OCI-LY7 (cell line): ENCODE measurements around the gene OGFOD3. TPM values are rescaled to one million over a fixed set of nuclear protein-coding genes. Genes with fewer than 3 reads are reported as not detected.

ENCODE experiments used
- BruUV-seq: library from RNA; stranded (reverse); fragments of 400-500 nt; replicated peaks from 2 replicates; lab custom pipeline; 2021; lab: Mats Ljungman, UMichigan
- CTCF ChIA-PET: fragments of 300-600 bp; sonication (Branson Sonifier 250); formaldehyde crosslinking; loops from one replicate; lab custom pipeline; 2022; ENCODE audit warnings: antibody characterized with exemption; ENCODE audit not compliant: unreplicated experiment; lab: Charles Lee
- POLR2A ChIA-PET: fragments of 300-600 bp; sonication (Branson Sonifier 250); formaldehyde crosslinking; loops from one replicate; lab custom pipeline; 2022; ENCODE audit warnings: antibody characterized with exemption; lab: Charles Lee
- DNase-seq: peaks from one replicate; pipeline ENCODE4 v3.0.0-alpha.2; 2015; ENCODE audit warnings: low spot score
- H2AFZ ChIP-seq: fragments of 200-600 bp; sonication (generic), shearing (Covaris generic); 2 replicates; pipeline ENCODE4 v1.6.1; 2014; ENCODE audit warnings: mild to moderate bottlenecking, antibody characterized with exemption, low read length, moderate library complexity
- H3K27ac ChIP-seq: fragments of 200-600 bp; sonication (generic); 2 replicates; pipeline ENCODE4 v1.5.1; 2014; ENCODE audit warnings: mixed run types, low read depth, mild to moderate bottlenecking, moderate library complexity, low read length, inconsistent platforms; ENCODE audit not compliant: poor library complexity, severe bottlenecking
- H3K36me3 ChIP-seq: fragments of 200-600 bp; sonication (generic); 2 replicates; pipeline ENCODE4 v1.6.1; 2014; ENCODE audit warnings: mild to moderate bottlenecking, antibody characterized with exemption, low read length, moderate library complexity, mixed read lengths; ENCODE audit not compliant: insufficient read depth
- H3K4me1 ChIP-seq: fragments of 200-600 bp; sonication (generic); 2 replicates; pipeline ENCODE4 v1.5.1; 2014; ENCODE audit warnings: mild to moderate bottlenecking, low read length; ENCODE audit not compliant: insufficient read depth, poor library complexity, severe bottlenecking
- H3K4me2 ChIP-seq: fragments of 200-600 bp; sonication (generic); 2 replicates; pipeline ENCODE4 v1.6.1; 2014; ENCODE audit warnings: mild to moderate bottlenecking, low read length
- H3K4me3 ChIP-seq: fragments of 200-600 bp; sonication (generic); 2 replicates; pipeline ENCODE4 v1.5.1; 2014; ENCODE audit warnings: mild to moderate bottlenecking, low read depth, low read length; ENCODE audit not compliant: poor library complexity, severe bottlenecking
- H3K79me2 ChIP-seq: fragments of 200-600 bp; sonication (generic); 2 replicates; pipeline ENCODE4 v1.6.1; 2016; ENCODE audit warnings: low read depth, mild to moderate bottlenecking, low read length, moderate library complexity, mixed read lengths; ENCODE audit not compliant: insufficient read depth
- H3K9me2 ChIP-seq: fragments of 200-600 bp; sonication (generic); 2 replicates; pipeline ENCODE4 v1.6.1; 2016; ENCODE audit warnings: mild to moderate bottlenecking, low read length, mixed read lengths; ENCODE audit not compliant: insufficient read depth
- H3K9me3 ChIP-seq: fragments of 200-600 bp; sonication (generic); 2 replicates; pipeline ENCODE4 v1.6.1; 2014; ENCODE audit warnings: mild to moderate bottlenecking, mixed run types, low read length, mixed read lengths
- H4K20me1 ChIP-seq: fragments of 200-600 bp; sonication (generic); 2 replicates; pipeline ENCODE4 v1.6.1; 2014; ENCODE audit warnings: mild to moderate bottlenecking, antibody characterized with exemption, low read length, moderate library complexity, mixed read lengths; ENCODE audit not compliant: insufficient read depth
- EZH2phosphoT487 ChIP-seq: fragments of 200-600 bp; sonication (generic); IDR thresholded peaks from 2 replicates; pipeline ENCODE4 v1.6.1; 2018; ENCODE audit warnings: low read depth, borderline replicate concordance, mild to moderate bottlenecking, mixed run types, antibody characterized with exemption, low read length, moderate library complexity, mixed read lengths
- intact Hi-C: fragments of 100-400 bp; cut with micrococcal nuclease; formaldehyde crosslinking; loops from one replicate; pipeline ENCODE4 v1.10.0; 2022; ENCODE audit not compliant: unreplicated experiment
- total RNA-seq, 2 experiments: library from RNA; depleted of rRNA in 1 of 2; stranded (reverse); fragments of >200 nt in 1 of 2; shearing (Covaris generic) in 1 of 2; gene quantifications; 2 replicates each; pipeline ENCODE4 v1.2.3, GENCODE V29; 2014 to 2022
- TF ChIP-seq, protein P1 (sequence below): fragments of 200-600 bp; sonication (generic); conservative IDR thresholded peaks from 2 replicates; pipeline ENCODE4 v1.5.1; 2014; ENCODE audit warnings: mild to moderate bottlenecking, antibody characterized with exemption, low read length, moderate library complexity, mixed read lengths

OGFOD3 gene
- total RNA-seq, 2 experiments from 2014 or later = 55.6 to 65.2 TPM

DNA sequence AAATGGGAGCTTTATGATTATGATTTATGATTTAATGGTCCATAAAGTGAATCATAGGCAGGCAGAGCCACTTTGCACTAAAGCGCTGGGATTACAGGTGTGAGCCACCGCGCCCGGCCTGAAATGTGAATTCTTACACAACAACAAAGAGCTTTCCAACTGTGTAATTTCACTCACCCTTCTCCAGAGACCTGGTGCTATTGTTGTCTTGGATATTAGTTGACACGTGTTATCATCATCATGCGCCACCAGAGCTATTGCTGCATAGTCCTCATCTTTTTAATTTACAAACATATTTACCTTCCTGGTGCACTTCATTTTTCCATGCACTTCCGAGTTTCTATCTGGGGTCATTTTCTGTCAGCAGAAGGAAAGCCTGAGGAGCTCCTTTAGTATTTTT lies 51.6 kb downstream of the OGFOD3 start:
- no peak for DNase-seq
- peak overlapping the region; percentile 1 for H3K27ac ChIP-seq
- H3K4me1 ChIP-seq = peaks cover 65% of the 10 kb centered on the region
- peak overlapping the region; percentile 48 for H3K4me2 ChIP-seq
- intact Hi-C loops = no loop called here
- ChIA-PET POLR2A (interaction anchor here (0.6 to 1.9 kb wide), 8 partner anchors 9 to 398 kb away, joined by 3 to 8 read pairs (median 5); partner anchors contain the start of gene OGFOD3), CTCF (interaction anchor here (1.0 to 1.3 kb wide), 2 partner anchors 10 to 16 kb away, joined by 3 to 6 read pairs; no protein-coding TSS in a partner anchor)
- H3K9me2 ChIP-seq = no peaks in the 10 kb centered on the region
- BruUV-seq = no TSS peak
- no peaks in the 10 kb centered on the region for H3K79me2 ChIP-seq
- no peaks in the 10 kb centered on the region for H4K20me1 ChIP-seq
- no peak overlapping the region for H2AFZ ChIP-seq
- no peaks in the 10 kb centered on the region for H3K36me3 ChIP-seq
- H3K4me3 ChIP-seq = peak overlapping the region; percentile 59
- H3K9me3 ChIP-seq = no peaks in the 10 kb centered on the region
- TF ChIP-seq, protein P1, sequence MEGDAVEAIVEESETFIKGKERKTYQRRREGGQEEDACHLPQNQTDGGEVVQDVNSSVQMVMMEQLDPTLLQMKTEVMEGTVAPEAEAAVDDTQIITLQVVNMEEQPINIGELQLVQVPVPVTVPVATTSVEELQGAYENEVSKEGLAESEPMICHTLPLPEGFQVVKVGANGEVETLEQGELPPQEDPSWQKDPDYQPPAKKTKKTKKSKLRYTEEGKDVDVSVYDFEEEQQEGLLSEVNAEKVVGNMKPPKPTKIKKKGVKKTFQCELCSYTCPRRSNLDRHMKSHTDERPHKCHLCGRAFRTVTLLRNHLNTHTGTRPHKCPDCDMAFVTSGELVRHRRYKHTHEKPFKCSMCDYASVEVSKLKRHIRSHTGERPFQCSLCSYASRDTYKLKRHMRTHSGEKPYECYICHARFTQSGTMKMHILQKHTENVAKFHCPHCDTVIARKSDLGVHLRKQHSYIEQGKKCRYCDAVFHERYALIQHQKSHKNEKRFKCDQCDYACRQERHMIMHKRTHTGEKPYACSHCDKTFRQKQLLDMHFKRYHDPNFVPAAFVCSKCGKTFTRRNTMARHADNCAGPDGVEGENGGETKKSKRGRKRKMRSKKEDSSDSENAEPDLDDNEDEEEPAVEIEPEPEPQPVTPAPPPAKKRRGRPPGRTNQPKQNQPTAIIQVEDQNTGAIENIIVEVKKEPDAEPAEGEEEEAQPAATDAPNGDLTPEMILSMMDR = no peak
- TF ChIP-seq EZH2phosphoT487 = no peak

DNA sequence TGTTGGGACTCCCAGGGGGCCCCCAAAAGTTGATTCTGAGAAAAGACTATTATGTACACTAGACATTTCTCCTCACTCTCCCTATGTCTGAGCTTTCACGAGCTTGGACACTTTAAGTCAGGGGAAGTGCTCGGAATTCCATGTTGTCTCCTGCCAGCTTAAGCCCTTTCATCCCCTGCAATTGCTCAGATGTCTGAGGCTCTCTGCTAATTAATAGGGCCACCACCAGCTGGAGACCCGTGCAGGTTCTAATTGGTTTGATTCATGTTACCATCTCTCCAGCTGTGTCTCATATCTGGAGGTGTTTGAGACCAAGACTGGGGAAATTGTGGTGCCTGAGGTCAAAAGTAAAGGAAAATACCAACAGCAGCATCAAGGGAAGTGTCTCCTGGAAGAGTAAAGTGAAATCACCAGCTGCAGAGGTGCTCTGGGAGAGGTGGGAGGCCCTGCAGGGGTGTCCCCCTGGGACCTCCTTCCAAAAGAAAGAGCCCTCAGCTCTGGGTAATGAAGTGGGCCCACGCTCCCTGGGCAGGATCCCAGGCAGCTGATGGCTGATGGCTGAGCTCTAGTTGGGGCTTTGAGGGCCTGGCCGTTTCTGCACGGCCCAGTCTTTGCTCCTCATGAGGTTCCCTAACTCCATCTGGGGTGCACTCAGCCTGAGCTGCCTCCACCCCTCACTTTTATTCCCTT lies 52.6 kb downstream of the OGFOD3 start:
- Histone ChIP-seq H3K9me2 (no peaks in the 10 kb centered on the region), H2AFZ (peak overlapping the region; percentile 44), H3K4me2 (peak overlapping the region; percentile 24; the same call in 1 of the 2 replicates), H3K4me1 (peaks cover 59% of the 10 kb centered on the region), H3K79me2 (no peaks in the 10 kb centered on the region), H3K36me3 (no peaks in the 10 kb centered on the region), H3K27ac (peak overlapping the region; percentile 19), H3K4me3 (no peak overlapping the region), H3K9me3 (no peaks in the 10 kb centered on the region), H4K20me1 (no peaks in the 10 kb centered on the region)
- BruUV-seq = no TSS peak
- intact Hi-C loops = no loop called here
- CTCF ChIA-PET = interaction anchor here (1.0 to 1.3 kb wide), 2 partner anchors 9 to 15 kb away, joined by 3 to 6 read pairs; no protein-coding TSS in a partner anchor
- no peak for DNase-seq
- POLR2A ChIA-PET = interaction anchor here (0.7 to 1.9 kb wide), 6 partner anchors 10 to 171 kb away, joined by 3 to 8 read pairs (median 4); partner anchors contain the start of gene OGFOD3
- TF ChIP-seq, protein P1 = no peak
- TF ChIP-seq EZH2phosphoT487 = no peak
